A549 (cell line): Measurements from ENCODE around the gene HDAC3.

Experiments
- CBX8 ChIP-seq: fragments of 200-600 bp; sonication (generic); IDR thresholded peaks from 2 replicates; pipeline ENCODE4 v1.6.1; 2016
- KDM1A ChIP-seq: fragments of 200-600 bp; sonication (generic); IDR thresholded peaks from 2 replicates; pipeline ENCODE4 v1.6.1; 2016; ENCODE audit warnings: low read depth, mild to moderate bottlenecking
- RAD21 ChIP-seq, 2 experiments: fragments of >200 bp in 1 of 2; sonication (Bioruptor Twin) in 1 of 2; formaldehyde crosslinking in 1 of 2; IDR thresholded peaks in 1 of 2; conservative IDR thresholded peaks in 1 of 2; 2 replicates in 1 of 2; 3 replicates in 1 of 2; pipeline ENCODE4 v1.6.1; 2012 to 2018; ENCODE audit warnings: inconsistent platforms in 1 of 2
- SMC3 ChIP-seq: fragments of >200 bp; sonication (Bioruptor Twin); formaldehyde crosslinking; IDR thresholded peaks from 3 replicates; pipeline ENCODE4 v1.6.1; 2018; ENCODE audit warnings: inconsistent platforms
- TF ChIP-seq, protein P1 (sequence below): fragments of >200 bp; sonication (Bioruptor Twin); formaldehyde crosslinking; IDR thresholded peaks from 3 replicates; pipeline ENCODE4 v1.5.1; 2016
- TF ChIP-seq, protein P2 (sequence below): IDR thresholded peaks from 2 replicates; pipeline ENCODE4 v1.6.1; 2012

DNA sequence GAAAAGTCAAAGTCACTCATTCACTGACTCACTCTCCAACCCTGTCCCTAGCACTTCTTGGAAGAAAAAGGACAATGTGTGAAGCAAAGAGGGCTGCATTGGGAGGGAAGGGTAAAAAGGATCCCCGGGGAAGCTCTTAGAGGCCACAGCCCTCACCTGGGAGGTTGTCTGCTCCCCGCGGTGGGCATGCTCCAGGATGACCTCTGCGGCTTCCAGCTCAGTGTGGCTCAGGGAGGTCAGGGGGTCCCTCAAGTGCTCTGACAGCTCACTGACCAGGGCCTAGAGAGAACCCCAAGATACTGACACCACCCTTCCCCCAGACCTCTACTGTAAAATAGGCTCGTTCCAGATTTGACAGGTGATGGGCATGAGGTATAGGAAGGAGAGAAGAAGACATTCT lies 10.6 kb upstream of the HDAC3 start:
- TF ChIP-seq, protein P1, sequence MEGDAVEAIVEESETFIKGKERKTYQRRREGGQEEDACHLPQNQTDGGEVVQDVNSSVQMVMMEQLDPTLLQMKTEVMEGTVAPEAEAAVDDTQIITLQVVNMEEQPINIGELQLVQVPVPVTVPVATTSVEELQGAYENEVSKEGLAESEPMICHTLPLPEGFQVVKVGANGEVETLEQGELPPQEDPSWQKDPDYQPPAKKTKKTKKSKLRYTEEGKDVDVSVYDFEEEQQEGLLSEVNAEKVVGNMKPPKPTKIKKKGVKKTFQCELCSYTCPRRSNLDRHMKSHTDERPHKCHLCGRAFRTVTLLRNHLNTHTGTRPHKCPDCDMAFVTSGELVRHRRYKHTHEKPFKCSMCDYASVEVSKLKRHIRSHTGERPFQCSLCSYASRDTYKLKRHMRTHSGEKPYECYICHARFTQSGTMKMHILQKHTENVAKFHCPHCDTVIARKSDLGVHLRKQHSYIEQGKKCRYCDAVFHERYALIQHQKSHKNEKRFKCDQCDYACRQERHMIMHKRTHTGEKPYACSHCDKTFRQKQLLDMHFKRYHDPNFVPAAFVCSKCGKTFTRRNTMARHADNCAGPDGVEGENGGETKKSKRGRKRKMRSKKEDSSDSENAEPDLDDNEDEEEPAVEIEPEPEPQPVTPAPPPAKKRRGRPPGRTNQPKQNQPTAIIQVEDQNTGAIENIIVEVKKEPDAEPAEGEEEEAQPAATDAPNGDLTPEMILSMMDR, result no peak
- no peak for TF ChIP-seq KDM1A
- TF ChIP-seq CBX8, result no peak
- TF ChIP-seq SMC3, result no peak
- no peak for TF ChIP-seq RAD21 (conservative IDR thresholded peaks at IDR 0.05 in 1 of 2, IDR thresholded peaks at IDR 0.05 in 1 of 2)
- TF ChIP-seq, protein P2, sequence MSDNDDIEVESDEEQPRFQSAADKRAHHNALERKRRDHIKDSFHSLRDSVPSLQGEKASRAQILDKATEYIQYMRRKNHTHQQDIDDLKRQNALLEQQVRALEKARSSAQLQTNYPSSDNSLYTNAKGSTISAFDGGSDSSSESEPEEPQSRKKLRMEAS, result no peak
